Breast epithelium (tissue), 3 donors: ENCODE results near the gene RTN1.

ENCODE experiments used
- POLR2A ChIP-seq: fragments of 450-650 bp; IDR thresholded peaks from one replicate; pipeline ENCODE4 v1.6.1; 2016; ENCODE audit warnings: antibody characterized with exemption, mild to moderate bottlenecking, moderate library complexity
- POLR2AphosphoS5 ChIP-seq, 3 donors: sonication (generic); formaldehyde crosslinking; IDR thresholded peaks; one replicate each; pipeline ENCODE4 v1.6.1; 2017; ENCODE audit warnings: antibody characterized with exemption in 3 of 3
- TF ChIP-seq, protein P1 (sequence below), 3 donors: fragments of 450-650 bp; IDR thresholded peaks; one replicate each; pipeline ENCODE4 v1.5.1; 2016 to 2017; ENCODE audit warnings: antibody characterized with exemption in 3 of 3, mild to moderate bottlenecking in 3 of 3, moderate library complexity in 3 of 3

DNA sequence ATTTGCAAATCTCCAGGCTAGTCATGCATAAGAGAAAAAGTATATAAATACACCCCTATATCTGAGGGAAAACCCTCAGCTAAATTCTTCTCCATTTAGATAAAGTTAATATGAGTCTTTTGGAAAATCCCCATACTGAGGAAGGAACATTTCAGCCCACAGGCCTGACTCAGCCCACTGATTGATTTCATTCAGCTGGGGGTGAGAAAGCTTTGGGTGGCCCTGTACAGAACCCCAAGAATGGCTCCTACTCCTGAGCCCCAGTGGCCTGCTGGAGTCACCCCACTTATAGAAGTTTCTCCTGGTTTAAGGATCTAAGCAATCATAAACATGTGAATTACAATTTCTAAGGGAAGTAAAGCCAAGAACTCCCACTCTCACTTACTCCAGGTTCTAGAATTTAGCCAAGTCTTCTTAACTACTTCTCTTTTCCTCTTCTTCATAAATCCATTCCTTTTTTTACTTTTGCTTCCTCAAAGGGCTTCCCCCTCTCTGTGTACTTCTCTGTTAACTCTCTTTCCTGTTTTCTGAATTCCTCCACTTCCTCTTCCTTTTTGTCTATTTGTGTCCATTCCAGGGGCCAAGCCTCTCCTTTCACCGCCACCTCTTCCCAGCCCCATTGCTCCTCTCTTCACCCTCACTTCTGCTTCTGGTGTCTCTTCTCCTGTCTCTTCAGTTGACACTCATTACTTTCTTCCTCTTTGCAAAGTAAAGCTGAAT is 21.0 kb downstream of the RTN1 start:
- TF ChIP-seq, protein P1, sequence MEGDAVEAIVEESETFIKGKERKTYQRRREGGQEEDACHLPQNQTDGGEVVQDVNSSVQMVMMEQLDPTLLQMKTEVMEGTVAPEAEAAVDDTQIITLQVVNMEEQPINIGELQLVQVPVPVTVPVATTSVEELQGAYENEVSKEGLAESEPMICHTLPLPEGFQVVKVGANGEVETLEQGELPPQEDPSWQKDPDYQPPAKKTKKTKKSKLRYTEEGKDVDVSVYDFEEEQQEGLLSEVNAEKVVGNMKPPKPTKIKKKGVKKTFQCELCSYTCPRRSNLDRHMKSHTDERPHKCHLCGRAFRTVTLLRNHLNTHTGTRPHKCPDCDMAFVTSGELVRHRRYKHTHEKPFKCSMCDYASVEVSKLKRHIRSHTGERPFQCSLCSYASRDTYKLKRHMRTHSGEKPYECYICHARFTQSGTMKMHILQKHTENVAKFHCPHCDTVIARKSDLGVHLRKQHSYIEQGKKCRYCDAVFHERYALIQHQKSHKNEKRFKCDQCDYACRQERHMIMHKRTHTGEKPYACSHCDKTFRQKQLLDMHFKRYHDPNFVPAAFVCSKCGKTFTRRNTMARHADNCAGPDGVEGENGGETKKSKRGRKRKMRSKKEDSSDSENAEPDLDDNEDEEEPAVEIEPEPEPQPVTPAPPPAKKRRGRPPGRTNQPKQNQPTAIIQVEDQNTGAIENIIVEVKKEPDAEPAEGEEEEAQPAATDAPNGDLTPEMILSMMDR (IDR thresholded peaks at IDR 0.05): no peak
- TF ChIP-seq POLR2AphosphoS5 (IDR thresholded peaks at IDR 0.05) (no peak), POLR2A (no peak)
